G401.6 (cell line): ENCODE measurements around the gene PLEKHA8.

Source experiments
- FAIRE-seq: peaks from 2 replicates; lab custom pipeline; 2012; peaks lifted over from hg19 to GRCh38; lab: Jason Lieb, UNC

PLEKHA8 gene

DNA sequence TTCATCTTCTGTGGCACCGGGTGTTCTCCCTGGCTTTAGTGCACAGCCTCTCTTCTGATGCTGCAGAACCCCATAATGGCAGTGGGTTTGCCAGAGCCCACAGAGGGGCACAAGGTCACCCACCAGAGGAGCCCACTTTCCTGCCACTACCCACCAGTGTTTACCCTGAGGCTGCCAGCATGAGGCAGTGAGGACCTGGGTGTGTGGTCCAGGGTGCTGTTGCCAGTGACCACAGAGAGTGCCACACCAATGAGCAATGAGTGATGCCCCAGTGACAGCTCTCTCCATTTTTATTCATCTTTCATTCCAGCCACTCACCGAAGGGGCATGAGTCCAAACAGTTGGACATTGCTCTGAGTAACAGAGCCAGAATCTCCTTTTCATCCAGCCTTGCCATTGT, 141.4 kb downstream of the PLEKHA8 start:
- FAIRE-seq: no peak

DNA sequence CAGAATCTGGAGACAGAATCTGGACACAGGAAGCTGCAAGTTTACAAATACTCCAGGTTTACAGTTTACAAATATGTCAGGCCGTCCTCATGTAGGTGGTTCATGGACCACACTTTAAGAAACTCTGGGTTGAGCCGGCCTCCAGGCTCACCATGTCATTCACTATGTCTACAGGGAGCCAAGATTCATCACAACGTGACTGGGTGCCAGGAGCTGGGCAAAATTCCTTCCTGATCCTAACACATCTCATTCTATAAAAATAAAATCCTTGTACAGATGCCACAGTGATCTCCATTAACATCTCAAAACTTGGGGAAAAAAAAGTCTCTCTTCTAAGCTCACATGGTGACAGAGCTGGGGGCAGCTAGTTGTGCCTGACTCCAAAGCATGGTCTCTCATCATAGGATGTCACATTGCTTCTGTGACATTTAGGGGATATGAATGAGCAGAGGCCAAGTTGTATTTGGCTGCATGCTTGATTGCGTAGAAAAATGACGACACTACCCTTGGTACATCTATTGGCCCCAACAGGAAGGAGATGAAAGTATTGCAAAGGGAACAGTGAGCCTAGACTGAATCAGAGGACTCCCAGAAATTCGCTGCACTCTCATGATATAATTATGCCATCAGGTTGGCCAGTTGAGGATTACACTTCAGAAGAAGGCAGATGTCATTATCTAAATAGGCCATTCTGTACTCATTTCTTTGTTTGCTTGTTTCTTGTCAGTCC, 142.4 kb downstream of the PLEKHA8 start:
- no peak for FAIRE-seq

GRCh38 chr7:30171766-30172447, 143.7 kb downstream of the PLEKHA8 start:
- FAIRE-seq: no peak

- FAIRE-seq: no peak
These were observed 144.2 kb downstream of the PLEKHA8 start for GRCh38 chr7:30172451-30172850.

DNA sequence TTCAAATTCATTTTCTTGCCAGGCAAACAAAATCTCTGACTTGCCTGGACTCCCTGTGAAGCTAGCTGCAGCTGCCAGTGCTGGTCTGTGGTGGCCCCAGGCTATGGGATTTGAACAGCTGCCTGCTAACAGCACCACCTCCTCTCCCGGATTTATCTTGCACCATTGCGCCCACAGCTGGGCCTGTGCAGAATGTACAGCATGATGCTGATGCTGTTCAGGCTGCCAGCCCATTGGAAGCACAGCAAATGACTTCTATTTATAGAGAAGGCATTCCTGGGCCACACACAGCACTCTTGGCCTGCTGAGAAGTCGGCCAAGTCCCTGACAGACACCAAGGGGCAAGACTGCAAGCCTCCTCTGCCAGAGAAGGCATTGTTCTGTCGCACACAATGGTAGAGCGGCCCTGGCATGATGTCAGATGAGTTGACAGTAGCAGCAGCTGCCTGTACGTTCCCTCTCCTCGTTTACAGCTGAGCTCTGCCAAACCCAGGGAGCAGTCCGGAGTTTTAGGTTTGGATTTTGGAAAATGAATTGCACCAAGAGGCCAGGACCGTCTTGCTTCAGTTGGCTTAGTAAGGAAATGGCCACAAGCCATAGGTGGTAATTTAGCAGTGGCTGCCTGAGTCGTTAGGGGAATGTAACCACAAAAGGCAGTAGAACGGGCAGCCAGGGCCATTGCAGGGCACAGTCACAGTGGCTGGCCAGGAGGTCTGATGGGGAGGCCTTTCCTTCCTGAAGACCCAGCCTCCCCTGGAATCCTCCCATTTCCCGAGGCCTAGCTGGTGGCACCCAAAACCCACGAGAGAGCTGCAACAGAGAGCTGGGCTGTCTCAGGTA, 145.1 kb downstream of the PLEKHA8 start:
- no peak for FAIRE-seq

GRCh38 chr7:30175180-30175579, 147.0 kb downstream of the PLEKHA8 start:
- no peak for FAIRE-seq

DNA sequence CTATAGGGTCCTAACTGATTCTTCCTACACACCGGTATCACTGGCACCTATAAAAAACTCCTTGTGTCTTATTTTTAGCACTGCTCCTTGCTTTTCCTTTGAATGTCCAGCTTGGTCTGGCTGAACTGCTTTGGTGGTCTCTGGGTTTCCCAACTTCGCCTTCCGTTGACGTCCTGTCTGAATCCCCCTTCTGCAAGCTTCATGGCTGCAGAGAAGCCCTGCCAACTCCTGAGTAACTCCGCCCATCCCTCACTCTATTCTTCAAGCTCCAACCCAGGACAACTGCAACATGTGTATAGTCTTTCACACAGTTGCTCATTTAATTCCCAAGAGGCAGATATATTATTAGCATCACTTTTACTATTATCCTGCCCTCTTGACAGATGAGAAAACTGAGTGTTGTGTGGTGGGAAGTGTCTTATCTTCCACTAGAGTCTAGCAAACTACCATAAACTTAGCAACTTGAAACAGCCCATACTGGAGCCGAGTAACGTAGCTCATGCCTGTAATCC, 147.5 kb downstream of the PLEKHA8 start:
- no peak for FAIRE-seq

DNA sequence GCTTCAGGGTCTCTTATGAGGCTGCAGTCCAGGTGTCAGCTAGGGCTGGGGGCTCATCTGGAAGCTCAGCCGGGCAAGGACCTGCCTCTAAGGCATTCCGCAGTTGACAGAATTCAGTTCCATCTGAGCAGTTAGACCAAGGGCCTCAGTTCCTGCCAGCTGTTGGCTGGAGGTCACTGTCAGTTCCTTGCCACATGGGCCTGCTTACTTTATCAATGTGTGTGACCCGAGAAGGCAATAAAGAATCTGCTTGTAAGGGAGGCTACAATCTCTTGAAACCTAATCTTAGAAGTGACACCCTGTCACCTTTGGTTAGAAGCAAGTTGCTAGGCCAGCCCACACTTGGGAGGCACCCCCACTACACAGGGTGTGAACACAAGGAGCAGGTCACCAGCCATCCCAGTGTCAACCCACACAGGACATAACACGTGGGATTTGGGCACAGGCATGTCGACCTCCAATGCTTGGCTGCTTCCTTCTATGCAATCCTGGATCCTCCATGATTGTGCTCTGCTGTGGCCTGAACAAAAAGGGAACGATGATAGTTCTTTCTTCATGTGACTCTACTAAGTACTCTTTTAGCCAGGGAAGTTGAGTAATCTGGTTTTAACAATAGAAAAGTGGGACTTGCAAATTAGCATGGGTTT, 148.4 kb downstream of the PLEKHA8 start:
- FAIRE-seq: no peak

- no peak for FAIRE-seq
These were observed 149.0 kb downstream of the PLEKHA8 start for GRCh38 chr7:30177186-30177585.

- FAIRE-seq: no peak
These were observed 149.8 kb downstream of the PLEKHA8 start for GRCh38 chr7:30177965-30178364.

DNA sequence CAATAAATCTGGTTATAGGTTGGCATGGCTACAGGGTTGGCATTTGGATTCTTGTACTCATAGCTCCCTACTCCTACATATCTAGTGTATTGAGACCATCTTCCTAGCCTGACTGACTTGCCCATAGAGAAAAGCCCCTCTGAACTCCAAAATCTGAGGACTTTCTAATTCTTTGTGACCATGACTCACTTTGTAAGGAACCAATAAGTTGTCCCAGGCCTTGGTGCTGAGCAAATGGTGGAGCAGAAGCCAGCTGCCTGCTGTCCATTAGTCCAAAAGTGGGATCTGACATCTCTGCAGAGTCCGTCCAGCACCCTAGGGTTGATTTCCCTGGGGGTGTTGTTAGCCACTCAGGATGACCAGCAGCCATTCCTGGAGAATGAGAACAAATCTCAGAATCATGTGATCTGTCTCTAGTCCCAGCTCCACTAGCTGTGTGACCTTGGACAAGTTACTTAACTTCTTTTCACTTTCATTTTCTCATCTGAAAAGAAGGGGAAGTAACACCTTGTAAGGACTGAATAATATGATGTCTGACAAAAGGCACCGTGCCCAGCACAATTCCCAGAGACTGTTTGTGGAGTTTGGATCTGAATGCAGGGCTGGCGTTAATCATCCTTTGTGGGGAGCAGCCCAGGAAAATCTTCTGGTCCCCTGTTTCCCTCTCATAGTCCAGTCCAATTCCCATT, 150.7 kb downstream of the PLEKHA8 start:
- FAIRE-seq: no peak
